BJ (cell line): ENCODE results near the gene FRMD4A. TPM values are rescaled to one million over a fixed set of nuclear protein-coding genes. Genes with fewer than 3 reads are reported as not detected.

Experiments used
- CTCF ChIA-PET: fragments of 350-600 bp; formaldehyde crosslinking; extraction: SDS; loops from one replicate; lab custom pipeline; 2021; ENCODE audit warnings: antibody characterized with exemption, inconsistent platforms; lab: Yijun Ruan, JAX
- POLR2A ChIA-PET: fragments of 300-600 bp; sonication (Branson Sonifier 250); formaldehyde crosslinking; extraction: SDS; loops from one replicate; lab custom pipeline; 2021; ENCODE audit warnings: antibody characterized with exemption; lab: Charles Lee
- DNase-seq: peaks from one replicate; pipeline ENCODE4 v3.0.0-alpha.2; 2011; ENCODE audit warnings: low read depth
- H3K27me3 ChIP-seq: 2 replicates; pipeline ENCODE4 v1.6.0; 2011; ENCODE audit warnings: low read length; ENCODE audit not compliant: control insufficient read depth, insufficient read depth
- H3K36me3 ChIP-seq: 2 replicates; pipeline ENCODE4 v1.5.1; 2011; ENCODE audit warnings: low read length; ENCODE audit not compliant: control insufficient read depth, insufficient read depth
- H3K4me3 ChIP-seq: 2 replicates; pipeline ENCODE4 v1.5.1; 2011; ENCODE audit warnings: low read depth, mild to moderate bottlenecking, control low read depth, low read length
- CTCF ChIP-seq: IDR thresholded peaks from 2 replicates; pipeline ENCODE4 v1.5.1; 2011; ENCODE audit warnings: low read depth, mild to moderate bottlenecking, control low read depth, inconsistent platforms, low read length, moderate library complexity; ENCODE audit not compliant: insufficient read depth
- polyA plus RNA-seq: library from polyadenylated mRNA; depleted of rRNA; stranded (reverse); fragments of >200 nt; gene quantifications from 2 replicates; pipeline ENCODE4 v1.2.3, GENCODE V29; 2011

FRMD4A gene
- polyA plus RNA-seq, 1 experiment, result 31.6 TPM

GRCh38 chr10:14040787-14041631 lies 289.7 kb downstream of the FRMD4A start:
- ChIA-PET CTCF (interaction anchor here (0.7 to 1.9 kb wide), 8 partner anchors 11 to 254 kb away, joined by 3 to 6 read pairs (median 4); no protein-coding TSS in a partner anchor), POLR2A (no interaction called here)
- no peak overlapping the region for H3K4me3 ChIP-seq
- H3K27me3 ChIP-seq, result no peaks in the 10 kb centered on the region
- TF ChIP-seq CTCF, result no peak
- H3K36me3 ChIP-seq, result no peaks in the 10 kb centered on the region
- no peak for DNase-seq

GRCh38 chr10:14039968-14040668 lies 290.6 kb downstream of the FRMD4A start:
- DNase-seq, result peak; percentile 95
- no peaks in the 10 kb centered on the region for H3K27me3 ChIP-seq
- ChIA-PET POLR2A (interaction anchor here (0.6 kb wide), 1 partner anchor 78 kb away, joined by 3 read pairs; no protein-coding TSS in a partner anchor), CTCF (interaction anchor here (1.0 to 1.9 kb wide), 2 partner anchors 33 to 253 kb away, joined by 3 to 6 read pairs; no protein-coding TSS in a partner anchor)
- H3K36me3 ChIP-seq, result no peaks in the 10 kb centered on the region
- no peak for TF ChIP-seq CTCF
- no peak overlapping the region for H3K4me3 ChIP-seq

GRCh38 chr10:14036233-14036632 lies 294.5 kb downstream of the FRMD4A start:
- no peaks in the 10 kb centered on the region for H3K36me3 ChIP-seq
- no peak overlapping the region for H3K4me3 ChIP-seq
- no peak for TF ChIP-seq CTCF
- H3K27me3 ChIP-seq, result no peaks in the 10 kb centered on the region
- no peak for DNase-seq
- CTCF ChIA-PET, result no interaction called here
- POLR2A ChIA-PET, result no interaction called here

- Histone ChIP-seq H3K36me3 (no peaks in the 10 kb centered on the region), H3K4me3 (no peak overlapping the region), H3K27me3 (no peaks in the 10 kb centered on the region)
- POLR2A ChIA-PET, result no interaction called here
- no peak for DNase-seq
- TF ChIP-seq CTCF, result no peak
- CTCF ChIA-PET, result interaction anchor here (1.1 kb wide), 1 partner anchor 8 kb away, joined by 3 read pairs; no protein-coding TSS in a partner anchor
Measured at GRCh38 chr10:14035506-14035905, 295.2 kb downstream of the FRMD4A start.
